ENCODE data around the gene MALT1.

Gene MALT1

GRCh38 chr18:58692422-58693185, 21.3 kb downstream of the MALT1 start:
- Histone ChIP-seq H3K36me3 (ENCODE audit: control insufficient read depth, insufficient read depth, low read length) (peaks cover 10% of the 10 kb centered on the region), H3K4me3 (ENCODE audit: low read depth, low read length) (no peak overlapping the region), H3K27me3 (ENCODE audit: control insufficient read depth, insufficient read depth, low read length) (no peaks in the 10 kb centered on the region), H3K9me3 (ENCODE audit: control insufficient read depth, insufficient read depth, low read length) (no peaks in the 10 kb centered on the region), H3K9ac (ENCODE audit: low read depth, low read length) (no peak overlapping the region), H3K4me1 (ENCODE audit: control insufficient read depth, insufficient read depth, low read length) (no peaks in the 10 kb centered on the region; the same call in 1 of the 2 replicates), H3K27ac (ENCODE audit: low read depth, low read length) (no peak overlapping the region)

- Histone ChIP-seq H3K9me3 (ENCODE audit: control insufficient read depth, insufficient read depth, low read length) (no peaks in the 10 kb centered on the region), H3K27ac (ENCODE audit: low read depth, low read length) (no peak overlapping the region), H3K27me3 (ENCODE audit: control insufficient read depth, insufficient read depth, low read length) (no peaks in the 10 kb centered on the region), H3K4me1 (ENCODE audit: control insufficient read depth, insufficient read depth, low read length) (no peaks in the 10 kb centered on the region; the same call in 1 of the 2 replicates), H3K4me3 (ENCODE audit: low read depth, low read length) (no peak overlapping the region), H3K9ac (ENCODE audit: low read depth, low read length) (no peak overlapping the region), H3K36me3 (ENCODE audit: control insufficient read depth, insufficient read depth, low read length) (peaks cover 10% of the 10 kb centered on the region)
Measured at GRCh38 chr18:58694221-58694620, 23.0 kb downstream of the MALT1 start.

- peaks cover 10% of the 10 kb centered on the region for H3K36me3 ChIP-seq (ENCODE audit: control insufficient read depth, insufficient read depth, low read length)
- H3K27me3 ChIP-seq (ENCODE audit: control insufficient read depth, insufficient read depth, low read length): no peaks in the 10 kb centered on the region
- no peak overlapping the region for H3K27ac ChIP-seq (ENCODE audit: low read depth, low read length)
Measured at GRCh38 chr18:58694720-58695468, 23.6 kb downstream of the MALT1 start.

GRCh38 chr18:58695772-58696171, 24.5 kb downstream of the MALT1 start:
- Histone ChIP-seq H3K4me3 (ENCODE audit: low read depth, low read length) (no peak overlapping the region), H3K27me3 (ENCODE audit: control insufficient read depth, insufficient read depth, low read length) (no peaks in the 10 kb centered on the region), H3K36me3 (ENCODE audit: control insufficient read depth, insufficient read depth, low read length) (peaks cover 10% of the 10 kb centered on the region), H3K4me1 (ENCODE audit: control insufficient read depth, insufficient read depth, low read length) (no peaks in the 10 kb centered on the region; the same call in 1 of the 2 replicates), H3K27ac (ENCODE audit: low read depth, low read length) (no peak overlapping the region), H3K9me3 (ENCODE audit: control insufficient read depth, insufficient read depth, low read length) (no peaks in the 10 kb centered on the region), H3K9ac (ENCODE audit: low read depth, low read length) (no peak overlapping the region)

More at GRCh38 chr18:58694720-58695468, 23.6 kb downstream of the MALT1 start:
- Histone ChIP-seq H3K9ac (ENCODE audit: low read depth, low read length) (no peak overlapping the region), H3K4me1 (ENCODE audit: control insufficient read depth, insufficient read depth, low read length) (no peaks in the 10 kb centered on the region; the same call in 1 of the 2 replicates), H3K9me3 (ENCODE audit: control insufficient read depth, insufficient read depth, low read length) (no peaks in the 10 kb centered on the region), H3K4me3 (ENCODE audit: low read depth, low read length) (no peak overlapping the region)

GRCh38 chr18:58697146-58697545, 25.9 kb downstream of the MALT1 start:
- Histone ChIP-seq H3K4me3 (ENCODE audit: low read depth, low read length) (no peak overlapping the region), H3K4me1 (ENCODE audit: control insufficient read depth, insufficient read depth, low read length) (peaks cover 6% of the 10 kb centered on the region), H3K36me3 (ENCODE audit: control insufficient read depth, insufficient read depth, low read length) (peaks cover 18% of the 10 kb centered on the region), H3K27me3 (ENCODE audit: control insufficient read depth, insufficient read depth, low read length) (no peaks in the 10 kb centered on the region), H3K9me3 (ENCODE audit: control insufficient read depth, insufficient read depth, low read length) (no peaks in the 10 kb centered on the region), H3K9ac (ENCODE audit: low read depth, low read length) (no peak overlapping the region), H3K27ac (ENCODE audit: low read depth, low read length) (no peak overlapping the region)

- no peak overlapping the region for H3K4me3 ChIP-seq (ENCODE audit: low read depth, low read length)
- H3K9me3 ChIP-seq (ENCODE audit: control insufficient read depth, insufficient read depth, low read length): no peaks in the 10 kb centered on the region
- no peaks in the 10 kb centered on the region for H3K27me3 ChIP-seq (ENCODE audit: control insufficient read depth, insufficient read depth, low read length)
- H3K36me3 ChIP-seq (ENCODE audit: control insufficient read depth, insufficient read depth, low read length): peaks cover 24% of the 10 kb centered on the region
- no peak overlapping the region for H3K27ac ChIP-seq (ENCODE audit: low read depth, low read length)
- H3K4me1 ChIP-seq (ENCODE audit: control insufficient read depth, insufficient read depth, low read length): peaks cover 6% of the 10 kb centered on the region
- no peak overlapping the region for H3K9ac ChIP-seq (ENCODE audit: low read depth, low read length)
Measured at GRCh38 chr18:58698701-58699193, 27.5 kb downstream of the MALT1 start.

- Histone ChIP-seq H3K9ac (ENCODE audit: low read depth, low read length) (no peak overlapping the region), H3K9me3 (ENCODE audit: control insufficient read depth, insufficient read depth, low read length) (no peaks in the 10 kb centered on the region), H3K4me1 (ENCODE audit: control insufficient read depth, insufficient read depth, low read length) (peaks cover 6% of the 10 kb centered on the region), H3K27ac (ENCODE audit: low read depth, low read length) (no peak overlapping the region), H3K4me3 (ENCODE audit: low read depth, low read length) (no peak overlapping the region), H3K27me3 (ENCODE audit: control insufficient read depth, insufficient read depth, low read length) (no peaks in the 10 kb centered on the region), H3K36me3 (ENCODE audit: control insufficient read depth, insufficient read depth, low read length) (peaks cover 24% of the 10 kb centered on the region)
Measured at GRCh38 chr18:58699551-58699950, 28.3 kb downstream of the MALT1 start.

GRCh38 chr18:58700209-58700608, 28.9 kb downstream of the MALT1 start:
- Histone ChIP-seq H3K4me1 (ENCODE audit: control insufficient read depth, insufficient read depth, low read length) (peaks cover 6% of the 10 kb centered on the region), H3K9ac (ENCODE audit: low read depth, low read length) (no peak overlapping the region), H3K9me3 (ENCODE audit: control insufficient read depth, insufficient read depth, low read length) (no peaks in the 10 kb centered on the region), H3K27me3 (ENCODE audit: control insufficient read depth, insufficient read depth, low read length) (no peaks in the 10 kb centered on the region), H3K27ac (ENCODE audit: low read depth, low read length) (no peak overlapping the region), H3K4me3 (ENCODE audit: low read depth, low read length) (no peak overlapping the region), H3K36me3 (ENCODE audit: control insufficient read depth, insufficient read depth, low read length) (peaks cover 24% of the 10 kb centered on the region)

- Histone ChIP-seq H3K27me3 (ENCODE audit: control insufficient read depth, insufficient read depth, low read length) (no peaks in the 10 kb centered on the region), H3K4me1 (ENCODE audit: control insufficient read depth, insufficient read depth, low read length) (no peaks in the 10 kb centered on the region), H3K36me3 (ENCODE audit: control insufficient read depth, insufficient read depth, low read length) (0 out of 2 replicates have a peak, but pooled peaks cover 2% of the 10 kb centered on the region), H3K27ac (ENCODE audit: low read depth, low read length) (no peak overlapping the region), H3K9ac (ENCODE audit: low read depth, low read length) (no peak overlapping the region), H3K9me3 (ENCODE audit: control insufficient read depth, insufficient read depth, low read length) (no peaks in the 10 kb centered on the region), H3K4me3 (ENCODE audit: low read depth, low read length) (no peak overlapping the region)
Measured at GRCh38 chr18:58712930-58713329, 41.7 kb downstream of the MALT1 start.

GRCh38 chr18:58714259-58714658, 43.0 kb downstream of the MALT1 start:
- no peak overlapping the region for H3K4me3 ChIP-seq (ENCODE audit: low read depth, low read length)
- no peak overlapping the region for H3K27ac ChIP-seq (ENCODE audit: low read depth, low read length)
- no peaks in the 10 kb centered on the region for H3K27me3 ChIP-seq (ENCODE audit: control insufficient read depth, insufficient read depth, low read length)
- H3K9ac ChIP-seq (ENCODE audit: low read depth, low read length): no peak overlapping the region
- no peaks in the 10 kb centered on the region for H3K9me3 ChIP-seq (ENCODE audit: control insufficient read depth, insufficient read depth, low read length)
- H3K4me1 ChIP-seq (ENCODE audit: control insufficient read depth, insufficient read depth, low read length): no peaks in the 10 kb centered on the region
- H3K36me3 ChIP-seq (ENCODE audit: control insufficient read depth, insufficient read depth, low read length): 0 out of 2 replicates have a peak, but pooled peaks cover 2% of the 10 kb centered on the region

GRCh38 chr18:58714821-58715220, 43.6 kb downstream of the MALT1 start:
- Histone ChIP-seq H3K9me3 (ENCODE audit: control insufficient read depth, insufficient read depth, low read length) (no peaks in the 10 kb centered on the region), H3K27ac (ENCODE audit: low read depth, low read length) (no peak overlapping the region), H3K27me3 (ENCODE audit: control insufficient read depth, insufficient read depth, low read length) (no peaks in the 10 kb centered on the region), H3K4me3 (ENCODE audit: low read depth, low read length) (no peak overlapping the region), H3K4me1 (ENCODE audit: control insufficient read depth, insufficient read depth, low read length) (no peaks in the 10 kb centered on the region), H3K36me3 (ENCODE audit: control insufficient read depth, insufficient read depth, low read length) (no peaks in the 10 kb centered on the region), H3K9ac (ENCODE audit: low read depth, low read length) (no peak overlapping the region)
